HCT116 (cell line): ENCODE data around the gene CACNA1G. TPM values are rescaled to one million over a fixed set of nuclear protein-coding genes. Genes with fewer than 3 reads are reported as not detected.

Source experiments
- ATAC-seq: fragments of 200-7000 bp; cut with Tn5 transposase; 2 replicates; pipeline ENCODE4 v1.9.1; 2020; ENCODE audit warnings: mild to moderate bottlenecking, moderate library complexity
- BruUV-seq: library from RNA; stranded (reverse); fragments of 400-500 nt; replicated peaks from 2 replicates; lab custom pipeline; 2021; lab: Mats Ljungman, UMichigan
- CTCF ChIA-PET: fragments of 300-600 bp; sonication (Branson Sonifier 250); formaldehyde crosslinking; loops from one replicate; lab custom pipeline; 2021; ENCODE audit warnings: antibody characterized with exemption; lab: Charles Lee
- POLR2A ChIA-PET: fragments of 300-600, 350-600 bp; sonication (Branson Sonifier 250); formaldehyde crosslinking; loops from one replicate; lab custom pipeline; 2021; ENCODE audit warnings: antibody characterized with exemption; lab: Charles Lee
- RAD21 ChIA-PET, 2 experiments: fragments of 300-600 bp; sonication (Branson Sonifier 250); formaldehyde crosslinking; loops; one replicate each; lab custom pipeline; 2023; ENCODE audit warnings: low total read pairs in 2 of 2; ENCODE audit not compliant: uncharacterized antibody in 2 of 2, unreplicated experiment in 2 of 2, low non-redundant PET in 1 of 2; lab: Charles Lee
- DNase-seq: peaks from one replicate; pipeline ENCODE4 v3.0.0-alpha.2; 2010; ENCODE audit warnings: low read depth, low spot score
- H2AFZ ChIP-seq: fragments of 200-600 bp; shearing (Covaris generic), sonication (generic); 2 replicates; pipeline ENCODE4 v1.6.1; 2017; ENCODE audit warnings: low read depth, mixed run types, mixed read lengths, antibody characterized with exemption, low read length; ENCODE audit not compliant: poor library complexity, severe bottlenecking
- H3K27ac ChIP-seq: 2 replicates; pipeline ENCODE4 v1.5.1; 2012; ENCODE audit warnings: low read depth, low read length
- H3K27me3 ChIP-seq: fragments of 200-600 bp; sonication (generic); 2 replicates; pipeline ENCODE4 v1.6.1; 2016; ENCODE audit warnings: mixed run types, low read length, mixed read lengths; ENCODE audit not compliant: insufficient read depth
- H3K36me3 ChIP-seq, 2 experiments: fragments of 200-500 bp in 1 of 2; fragments of 200-600 bp in 1 of 2; sonication (Bioruptor generic) in 1 of 2; sonication (generic) in 1 of 2; 2 replicates each; pipeline versions ENCODE4 v1.5.1 to v1.6.1; 2014 to 2016; ENCODE audit warnings: low read length in 2 of 2, inconsistent platforms in 1 of 2, mixed read lengths in 1 of 2, mixed run types in 1 of 2; ENCODE audit not compliant: insufficient read depth in 2 of 2, control insufficient read depth in 1 of 2
- H3K4me1 ChIP-seq, 2 experiments: fragments of 200-600 bp in 1 of 2; sonication (generic) in 1 of 2; 2 replicates each; pipeline versions ENCODE4 v1.5.1 to v1.6.1; 2012 to 2017; ENCODE audit warnings: low read length in 2 of 2, inconsistent platforms in 1 of 2, mild to moderate bottlenecking in 1 of 2, mixed read lengths in 1 of 2, mixed run types in 1 of 2, moderate library complexity in 1 of 2; ENCODE audit not compliant: insufficient read depth in 2 of 2, control insufficient read depth in 1 of 2
- H3K4me2 ChIP-seq: fragments of 200-600 bp; sonication (generic); 2 replicates; pipeline ENCODE4 v1.6.1; 2017; ENCODE audit warnings: mixed run types, low read length, mixed read lengths
- H3K4me3 ChIP-seq, 2 experiments: fragments of 200-600 bp in 1 of 2; sonication (generic) in 1 of 2; replicated peaks in 1 of 2; 2 replicates each; pipeline ENCODE4 v1.5.1; 2011 to 2016; ENCODE audit warnings: low read length in 2 of 2, control low read depth in 1 of 2, low read depth in 1 of 2, mild to moderate bottlenecking in 1 of 2, mixed read lengths in 1 of 2, mixed run types in 1 of 2
- H3K79me2 ChIP-seq: fragments of 200-600 bp; sonication (generic); 2 replicates; pipeline ENCODE4 v1.6.1; 2017; ENCODE audit warnings: mild to moderate bottlenecking, mixed run types, low read length, moderate library complexity, mixed read lengths; ENCODE audit not compliant: insufficient read depth
- H3K9ac ChIP-seq: fragments of 200-600 bp; sonication (generic); 2 replicates; pipeline ENCODE4 v1.6.1; 2016; ENCODE audit warnings: low read length, mixed read lengths
- H3K9me2 ChIP-seq: fragments of 200-600 bp; sonication (generic), shearing (Covaris generic); 2 replicates; pipeline ENCODE4 v1.6.1; 2017; ENCODE audit warnings: mixed run types, mild to moderate bottlenecking, moderate library complexity; ENCODE audit not compliant: insufficient read depth
- H3K9me3 ChIP-seq, 2 experiments: fragments of 200-500 bp in 1 of 2; fragments of 200-600 bp in 1 of 2; sonication (Bioruptor generic) in 1 of 2; sonication (generic) in 1 of 2; 2 replicates each; pipeline ENCODE4 v1.6.1; 2014 to 2017; ENCODE audit warnings: low read length in 2 of 2, mixed read lengths in 2 of 2, inconsistent platforms in 1 of 2, low read depth in 1 of 2, mild to moderate bottlenecking in 1 of 2, mixed run types in 1 of 2, moderate library complexity in 1 of 2; ENCODE audit not compliant: control insufficient read depth in 1 of 2, insufficient read depth in 1 of 2
- H4K20me1 ChIP-seq: fragments of 200-600 bp; sonication (generic), shearing (Covaris generic); 2 replicates; pipeline ENCODE4 v1.6.1; 2017; ENCODE audit warnings: mixed run types, mild to moderate bottlenecking, moderate library complexity; ENCODE audit not compliant: insufficient read depth
- CEBPB ChIP-seq: IDR thresholded peaks from 2 replicates; pipeline ENCODE4 v1.6.1; 2012; ENCODE audit warnings: low read depth
- EGR1 ChIP-seq: IDR thresholded peaks from 2 replicates; pipeline ENCODE4 v1.6.1; 2012; ENCODE audit warnings: low read depth
- EZH2 ChIP-seq: fragments of 200-600 bp; sonication (generic); IDR thresholded peaks from 2 replicates; pipeline ENCODE4 v1.6.1; 2017; ENCODE audit warnings: antibody characterized with exemption, mixed run types
- EZH2phosphoT487 ChIP-seq: fragments of 200-600 bp; IDR thresholded peaks from 2 replicates; pipeline ENCODE4 v1.6.1; 2018; ENCODE audit warnings: antibody characterized with exemption, borderline replicate concordance
- POLR2A ChIP-seq: IDR thresholded peaks from 2 replicates; pipeline ENCODE4 v1.7.0; 2011; ENCODE audit warnings: borderline replicate concordance; ENCODE audit not compliant: insufficient read depth, insufficient read length; ENCODE audit errors: extremely low read depth
- POLR2AphosphoS5 ChIP-seq: IDR thresholded peaks from 2 replicates; pipeline ENCODE4 v1.6.1; 2011; ENCODE audit warnings: mild to moderate bottlenecking, low read depth, low read length, moderate library complexity
- RAD21 ChIP-seq: IDR thresholded peaks from 2 replicates; pipeline ENCODE4 v1.6.1; 2012; ENCODE audit warnings: low read depth, mild to moderate bottlenecking
- SIN3A ChIP-seq: IDR thresholded peaks from 2 replicates; pipeline ENCODE4 v1.6.1; 2012; ENCODE audit warnings: low read depth
- TCF7L2 ChIP-seq: IDR thresholded peaks from 2 replicates; pipeline ENCODE4 v1.7.0; 2011; ENCODE audit warnings: borderline replicate concordance, inconsistent platforms; ENCODE audit not compliant: insufficient read depth, insufficient read length; ENCODE audit errors: extremely low read depth
- ZFX ChIP-seq: fragments of 450-650 bp; IDR thresholded peaks from 2 replicates; pipeline ENCODE4 v1.6.1; 2017
- ZNF274 ChIP-seq: fragments of 200-500 bp; sonication (Bioruptor generic); IDR thresholded peaks from 2 replicates; pipeline ENCODE4 v1.6.1; 2014; ENCODE audit warnings: mild to moderate bottlenecking, low read depth, low read length, inconsistent platforms
- intact Hi-C: fragments of 100-400 bp; cut with micrococcal nuclease; formaldehyde crosslinking; loops from 2 replicates; pipeline ENCODE4 v1.10.0; 2022
- total RNA-seq: library from RNA; stranded (reverse); gene quantifications from one replicate; pipeline ENCODE4 v1.2.1, GENCODE V29; 2021; ENCODE audit not compliant: unreplicated experiment
- TF ChIP-seq, protein P1 (sequence below), 3 experiments: fragments of 200-600 bp in 1 of 3; sonication (generic) in 1 of 3; IDR thresholded peaks in 2 of 3; conservative IDR thresholded peaks in 1 of 3; 2 replicates each; pipeline ENCODE4 v1.5.1; 2012 to 2017; ENCODE audit warnings: low read depth in 2 of 3, low read length in 2 of 3, antibody characterized with exemption in 1 of 3, borderline replicate concordance in 1 of 3, control low read depth in 1 of 3, mild to moderate bottlenecking in 1 of 3, mixed read lengths in 1 of 3, mixed run types in 1 of 3, moderate library complexity in 1 of 3; ENCODE audit not compliant: insufficient read depth in 1 of 3
- TF ChIP-seq, protein P2 (sequence below): IDR thresholded peaks from 2 replicates; pipeline ENCODE4 v1.6.1; 2011; ENCODE audit warnings: mild to moderate bottlenecking, low read length, moderate library complexity; ENCODE audit not compliant: insufficient replicate concordance; ENCODE audit errors: extremely low read depth

Gene CACNA1G
- total RNA-seq, 1 experiment from 2014 or later: 3.4 TPM

DNA sequence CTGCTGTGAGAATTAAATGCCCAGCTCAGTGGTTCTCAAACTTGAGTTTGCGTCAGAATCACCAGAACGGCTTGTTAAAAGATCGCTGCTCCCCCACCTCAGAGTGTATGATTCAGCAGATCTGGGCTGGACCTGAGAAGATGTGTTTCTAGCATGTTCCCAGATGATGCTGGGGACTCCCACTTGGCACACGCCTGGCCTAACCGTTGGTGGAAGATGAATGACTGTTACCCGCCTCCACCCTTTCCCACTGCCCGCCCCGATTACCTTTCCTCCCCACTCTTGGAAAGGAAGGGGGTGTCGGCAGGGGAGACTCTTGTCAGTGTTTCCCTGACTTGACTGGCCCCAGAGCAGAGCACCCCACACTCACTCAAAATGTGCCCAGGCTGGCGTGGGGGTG is 44.9 kb downstream of the CACNA1G start:
- Histone ChIP-seq H2AFZ (no peak overlapping the region), H4K20me1 (no peaks in the 10 kb centered on the region), H3K9me2 (no peaks in the 10 kb centered on the region), H3K27ac (no peak overlapping the region), H3K27me3 (no peaks in the 10 kb centered on the region), H3K4me2 (no peak overlapping the region), H3K4me3 (no peak overlapping the region), H3K36me3 (no peaks in the 10 kb centered on the region)
- BruUV-seq: no TSS peak
- ChIA-PET CTCF (no interaction called here), POLR2A (no interaction called here), RAD21 (no interaction called here)
- intact Hi-C loops: no loop called here
- TF ChIP-seq TCF7L2: no peak
- TF ChIP-seq POLR2A: no peak
- TF ChIP-seq, protein P1, sequence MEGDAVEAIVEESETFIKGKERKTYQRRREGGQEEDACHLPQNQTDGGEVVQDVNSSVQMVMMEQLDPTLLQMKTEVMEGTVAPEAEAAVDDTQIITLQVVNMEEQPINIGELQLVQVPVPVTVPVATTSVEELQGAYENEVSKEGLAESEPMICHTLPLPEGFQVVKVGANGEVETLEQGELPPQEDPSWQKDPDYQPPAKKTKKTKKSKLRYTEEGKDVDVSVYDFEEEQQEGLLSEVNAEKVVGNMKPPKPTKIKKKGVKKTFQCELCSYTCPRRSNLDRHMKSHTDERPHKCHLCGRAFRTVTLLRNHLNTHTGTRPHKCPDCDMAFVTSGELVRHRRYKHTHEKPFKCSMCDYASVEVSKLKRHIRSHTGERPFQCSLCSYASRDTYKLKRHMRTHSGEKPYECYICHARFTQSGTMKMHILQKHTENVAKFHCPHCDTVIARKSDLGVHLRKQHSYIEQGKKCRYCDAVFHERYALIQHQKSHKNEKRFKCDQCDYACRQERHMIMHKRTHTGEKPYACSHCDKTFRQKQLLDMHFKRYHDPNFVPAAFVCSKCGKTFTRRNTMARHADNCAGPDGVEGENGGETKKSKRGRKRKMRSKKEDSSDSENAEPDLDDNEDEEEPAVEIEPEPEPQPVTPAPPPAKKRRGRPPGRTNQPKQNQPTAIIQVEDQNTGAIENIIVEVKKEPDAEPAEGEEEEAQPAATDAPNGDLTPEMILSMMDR (IDR thresholded peaks at IDR 0.05 in 2 of 3, conservative IDR thresholded peaks at IDR 0.05 in 1 of 3; ENCODE audit: borderline replicate concordance in 1 of 3, insufficient read depth in 1 of 3, low read depth in 2 of 3, low read length in 2 of 3): no peak
- TF ChIP-seq, protein P2, sequence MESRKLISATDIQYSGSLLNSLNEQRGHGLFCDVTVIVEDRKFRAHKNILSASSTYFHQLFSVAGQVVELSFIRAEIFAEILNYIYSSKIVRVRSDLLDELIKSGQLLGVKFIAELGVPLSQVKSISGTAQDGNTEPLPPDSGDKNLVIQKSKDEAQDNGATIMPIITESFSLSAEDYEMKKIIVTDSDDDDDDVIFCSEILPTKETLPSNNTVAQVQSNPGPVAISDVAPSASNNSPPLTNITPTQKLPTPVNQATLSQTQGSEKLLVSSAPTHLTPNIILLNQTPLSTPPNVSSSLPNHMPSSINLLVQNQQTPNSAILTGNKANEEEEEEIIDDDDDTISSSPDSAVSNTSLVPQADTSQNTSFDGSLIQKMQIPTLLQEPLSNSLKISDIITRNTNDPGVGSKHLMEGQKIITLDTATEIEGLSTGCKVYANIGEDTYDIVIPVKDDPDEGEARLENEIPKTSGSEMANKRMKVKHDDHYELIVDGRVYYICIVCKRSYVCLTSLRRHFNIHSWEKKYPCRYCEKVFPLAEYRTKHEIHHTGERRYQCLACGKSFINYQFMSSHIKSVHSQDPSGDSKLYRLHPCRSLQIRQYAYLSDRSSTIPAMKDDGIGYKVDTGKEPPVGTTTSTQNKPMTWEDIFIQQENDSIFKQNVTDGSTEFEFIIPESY: no peak
- TF ChIP-seq CEBPB: no peak
- TF ChIP-seq POLR2AphosphoS5: no peak
- no peak for TF ChIP-seq EZH2
- no peak for TF ChIP-seq EZH2phosphoT487
- TF ChIP-seq RAD21: no peak
- no peak for TF ChIP-seq SIN3A
- TF ChIP-seq EGR1: no peak
- no peak for TF ChIP-seq ZNF274
- TF ChIP-seq ZFX: no peak
- TF ChIP-seq, all 23 proteins: peak for 0
- ATAC-seq: no peak
- no peaks in the 10 kb centered on the region for H3K4me1 ChIP-seq
- H3K9ac ChIP-seq: no peak overlapping the region
- H3K9me3 ChIP-seq: no peaks in the 10 kb centered on the region
- DNase-seq: no peak
- no peaks in the 10 kb centered on the region for H3K79me2 ChIP-seq
